Melanocyte of skin (primary cell): Measurements from ENCODE around the gene ADGRV1. TPM values are rescaled to one million over a fixed set of nuclear protein-coding genes. Genes with fewer than 3 reads are reported as not detected.

ENCODE experiments used
- total RNA-seq, 2 donors: library from RNA; depleted of rRNA; stranded (reverse); fragments of >200 nt; gene quantifications; 2 replicates each; pipeline ENCODE4 v1.2.3, GENCODE V29; 2012

Gene ADGRV1
- under 1 TPM; under 0.01 TPM for total RNA-seq

GRCh38 chr5:90558344-90559192, at the start of gene ADGRV1:
ADGRV1 (plus strand) TSS chr5:90558797; CDS start chr5:90558896, 99 bp downstream.

GRCh38 chr5:90529194-90529938, 29.2 kb upstream of the ADGRV1 start, which contains the start of gene LYSMD3:
LYSMD3 (minus strand) TSS chr5:90529584; CDS start chr5:90525289, 4,295 bp downstream.

Other genes starting within 250 kb of the ADGRV1 start
- gene CETN3, start 149.0 kb upstream of the ADGRV1 start, total RNA-seq: 1 to 10 TPM; 6.3 to 6.5 TPM
- gene MBLAC2, start 84.0 kb upstream of the ADGRV1 start, total RNA-seq: 10 to 100 TPM in 1 of 2 donors, 1 to 10 TPM in 1; 10.0 to 12.0 TPM
- gene POLR3G, start 83.9 kb upstream of the ADGRV1 start, total RNA-seq: 10 to 100 TPM; 34.8 to 68.6 TPM
- gene LYSMD3, start 29.2 kb upstream of the ADGRV1 start, total RNA-seq: 10 to 100 TPM in 1 of 2 donors, 1 to 10 TPM in 1; 10.0 to 11.7 TPM